ENCODE data around the gene ZNF277.
"Not testable (repeated sequence)": the region's sequence is repeated elsewhere in the genome, so short reads cannot be mapped to it uniquely, and the experiment has no call there.

Gene ZNF277

DNA sequence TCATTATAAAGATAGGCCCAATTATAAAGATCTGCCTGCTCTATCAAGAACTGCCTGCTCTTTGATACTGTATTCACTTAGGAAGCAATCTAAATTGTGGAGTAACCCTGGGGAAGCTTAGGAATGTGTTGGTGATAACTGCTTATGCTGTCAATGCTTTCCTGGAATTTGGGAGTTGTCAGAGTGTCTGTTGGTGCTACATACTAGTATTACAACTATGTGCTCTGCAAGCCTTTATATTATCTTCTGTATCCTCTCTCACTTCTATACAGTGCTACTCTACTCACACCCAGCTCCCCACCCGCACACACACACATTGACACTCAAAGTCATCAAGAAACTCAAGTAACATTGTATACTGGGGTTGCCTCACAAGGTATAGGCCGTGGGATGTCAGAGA, 6.1 kb downstream of the ZNF277 start:
- DNase-seq = no peak

DNA sequence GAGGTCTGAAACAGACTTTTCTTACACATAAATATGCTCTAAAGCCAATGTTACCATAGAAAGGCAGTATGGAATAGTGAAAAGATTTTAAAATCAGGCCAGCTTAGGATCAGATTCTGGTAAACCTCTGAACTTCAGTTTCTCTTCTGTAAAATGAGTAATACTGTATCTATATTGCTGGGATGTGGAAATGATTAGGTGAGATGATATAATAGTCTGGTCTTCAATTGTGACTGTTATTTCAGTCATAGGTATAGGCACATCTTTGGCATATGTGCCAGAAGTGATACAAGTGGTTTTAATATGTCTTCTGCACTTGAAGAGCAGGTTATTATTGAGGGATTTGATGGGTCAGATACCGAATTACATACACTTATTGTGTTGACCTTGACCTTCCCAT, 7.2 kb downstream of the ZNF277 start:
- no peak for DNase-seq

DNA sequence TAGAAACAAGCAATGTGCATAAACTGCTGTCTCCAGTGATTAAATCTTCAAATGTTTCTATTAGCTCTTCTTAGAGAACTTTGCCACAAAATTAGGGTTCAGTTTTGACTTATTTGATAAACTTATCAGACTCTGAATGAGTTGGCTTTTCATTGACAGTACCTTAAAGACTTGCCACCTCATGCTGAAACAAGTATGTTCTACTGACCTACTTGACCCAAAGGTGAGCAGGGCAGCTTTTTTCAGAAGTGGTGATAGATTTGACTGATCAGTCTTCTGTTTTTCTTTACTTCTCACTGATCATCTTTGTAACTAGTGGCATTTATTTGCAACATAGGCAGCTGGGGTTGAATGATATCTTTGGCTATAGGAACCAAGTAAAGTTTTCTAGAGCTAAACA, 7.8 kb downstream of the ZNF277 start:
- DNase-seq = no peak

DNA sequence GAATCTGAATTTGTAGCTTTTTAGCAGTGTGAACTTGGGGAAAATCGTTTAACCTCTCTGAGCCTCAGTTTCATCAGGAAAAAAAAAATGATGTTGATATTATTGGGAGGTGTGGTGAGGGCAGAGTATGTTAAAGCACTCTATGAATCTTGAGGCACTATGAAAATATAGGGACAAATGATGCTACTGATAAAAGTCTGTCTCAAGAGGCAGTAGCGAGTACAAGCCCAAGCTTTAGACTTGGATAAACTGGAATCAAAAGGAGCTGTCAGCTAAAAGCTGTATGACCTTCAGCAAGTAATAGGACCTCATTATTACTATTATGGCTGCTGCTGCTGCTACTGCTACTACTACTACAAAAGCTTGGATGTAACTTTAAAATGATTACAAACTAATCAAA, 8.4 kb downstream of the ZNF277 start:
- DNase-seq = no peak

DNA sequence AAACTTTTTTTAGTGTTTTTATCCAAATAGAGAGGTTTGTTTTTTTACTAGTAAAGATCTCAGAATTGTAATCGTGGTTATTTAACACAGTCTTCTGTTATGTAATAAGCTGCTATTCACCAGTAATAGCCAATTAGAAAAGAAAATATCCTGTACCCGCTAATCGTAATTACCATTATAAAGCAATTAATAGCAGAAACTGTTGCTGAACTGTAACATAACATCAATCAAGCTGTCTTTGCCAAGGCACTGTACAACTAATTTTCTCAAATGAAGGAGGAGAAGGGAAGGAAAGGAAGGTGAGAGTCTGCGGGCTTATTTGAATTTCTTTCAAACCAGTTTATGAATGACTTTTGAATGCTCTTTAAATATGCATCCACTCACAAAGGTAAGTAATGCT, 9.3 kb downstream of the ZNF277 start:
- DNase-seq = no peak

DNA sequence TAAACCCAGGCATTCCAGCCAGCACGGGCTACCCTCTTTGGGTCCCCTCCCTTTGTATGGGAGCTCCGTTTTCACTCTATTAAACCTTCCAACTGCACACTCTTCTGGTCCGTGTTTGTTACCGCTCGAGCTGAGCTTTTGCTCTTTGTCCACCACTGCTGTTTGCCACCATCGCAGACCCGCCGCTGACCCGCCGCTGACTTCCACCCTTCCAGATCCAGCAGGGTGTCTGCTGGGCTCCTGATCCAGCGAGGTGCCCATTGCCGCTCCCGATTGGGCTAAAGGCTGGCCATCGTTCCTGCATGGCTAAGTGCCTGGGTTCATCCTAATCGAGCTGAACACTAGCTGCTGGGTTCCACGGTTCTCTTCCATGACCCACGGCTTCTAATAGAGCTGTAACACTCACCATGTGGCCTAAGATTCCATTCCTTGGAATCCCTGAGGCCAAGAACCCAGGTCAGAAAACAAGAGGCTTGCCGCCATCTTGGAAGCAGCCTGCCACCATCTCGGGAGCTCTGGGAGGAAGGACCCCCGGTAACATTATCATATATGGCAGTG, 14.5 kb downstream of the ZNF277 start:
- DNase-seq = no peak

DNA sequence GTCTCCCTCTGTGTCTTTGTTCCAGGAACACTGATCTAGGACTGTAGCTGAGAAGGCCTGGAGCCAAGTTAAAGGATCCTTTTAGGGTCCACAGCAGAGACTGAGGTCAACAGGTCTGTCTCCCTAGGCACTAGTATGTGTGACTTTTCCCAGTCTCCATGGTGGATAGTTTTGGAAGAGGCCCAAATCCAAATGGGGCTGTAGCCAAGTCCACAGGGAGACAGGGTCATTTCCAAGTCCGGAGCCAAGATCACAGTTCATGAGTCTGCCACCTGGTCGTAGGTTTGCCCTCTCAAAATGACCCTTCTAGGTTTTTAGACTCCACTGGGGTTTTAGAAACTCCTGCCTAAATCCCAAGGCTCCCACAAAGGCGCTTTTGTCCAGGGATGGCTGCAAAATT, 16.8 kb downstream of the ZNF277 start:
- DNase-seq = no peak

DNA sequence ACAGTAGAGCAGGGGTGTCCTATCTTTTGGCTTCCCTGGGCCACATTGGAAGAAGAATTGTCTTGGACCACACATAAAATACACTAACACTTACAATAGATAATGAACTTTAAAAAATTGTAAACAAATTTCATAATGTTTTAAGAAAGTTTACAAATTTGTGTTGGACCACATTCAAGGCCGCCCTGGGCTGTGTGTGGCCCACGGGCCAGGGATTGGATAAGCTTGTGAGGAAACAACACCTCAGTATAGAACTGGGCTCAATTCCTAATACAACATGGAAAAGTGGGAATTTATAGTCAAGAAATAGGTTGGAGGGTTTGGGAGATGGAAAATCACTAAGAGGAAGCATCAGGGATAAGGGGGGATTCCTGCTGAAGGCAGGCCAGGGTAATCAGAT, 17.7 kb downstream of the ZNF277 start:
- no peak for DNase-seq

DNA sequence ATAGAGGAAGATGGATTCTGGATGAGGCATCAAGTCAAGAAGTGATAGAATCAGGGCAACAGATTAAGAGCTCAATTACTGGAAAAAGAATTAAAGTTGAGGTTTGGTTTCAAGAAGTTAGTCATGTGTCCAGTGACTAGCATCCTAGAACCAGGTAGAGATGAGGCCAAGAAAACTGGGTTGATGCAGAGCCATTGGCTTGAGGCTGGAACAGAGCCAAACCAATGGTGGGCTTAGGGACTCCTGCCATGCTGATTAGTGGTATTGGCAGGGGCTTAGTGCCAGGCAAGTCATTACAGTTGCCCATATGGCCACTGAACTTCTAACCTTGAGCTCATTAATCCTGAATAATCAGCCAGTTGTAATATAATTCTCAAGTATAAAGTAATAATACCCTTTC, 18.5 kb downstream of the ZNF277 start:
- no peak for DNase-seq

DNA sequence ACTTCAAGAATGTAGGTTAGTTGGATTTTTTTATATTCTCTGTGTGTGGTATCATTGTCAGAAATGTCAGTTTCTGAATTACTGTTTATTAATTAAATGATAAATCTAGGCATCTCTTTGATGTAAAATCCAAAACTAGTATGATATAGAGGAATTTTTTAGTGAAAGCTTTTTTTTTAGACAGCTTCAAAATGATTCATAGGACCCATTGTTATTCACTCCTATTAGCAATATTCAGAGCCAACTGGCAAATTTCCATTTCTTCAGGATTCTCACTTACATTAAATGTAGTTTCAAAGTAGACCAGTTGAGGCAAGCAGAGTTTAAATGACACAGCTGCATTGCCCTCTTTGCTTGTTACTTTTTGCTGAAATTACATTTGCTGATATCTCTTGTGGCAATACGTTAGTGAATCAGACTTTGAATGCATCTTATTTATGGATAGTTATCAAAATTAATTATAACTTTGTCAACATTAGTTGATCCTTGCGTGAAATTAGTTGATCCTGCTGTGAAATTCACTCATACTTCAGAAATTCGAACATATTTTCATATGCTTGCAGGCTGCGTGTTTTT, 20.3 kb downstream of the ZNF277 start:
- no peak for DNase-seq

DNA sequence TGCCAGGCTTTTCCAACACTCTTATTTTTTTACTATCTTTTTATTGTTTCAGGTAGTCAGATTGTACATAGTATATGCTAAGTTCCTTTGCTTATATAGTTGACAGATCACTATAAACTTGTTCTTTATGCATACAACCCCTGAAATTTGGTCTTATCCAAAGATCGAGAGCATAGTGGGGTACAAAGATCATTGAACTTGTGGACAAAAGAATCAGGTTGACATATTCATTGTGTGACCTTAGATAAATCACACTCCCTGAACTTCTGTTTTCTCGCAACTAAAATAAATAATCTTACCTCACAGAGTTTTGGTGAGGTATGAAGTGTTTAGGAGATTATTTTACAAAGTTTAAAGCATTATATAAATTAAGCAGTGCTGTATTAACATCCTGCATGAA, 22.1 kb downstream of the ZNF277 start:
- DNase-seq = no peak

DNA sequence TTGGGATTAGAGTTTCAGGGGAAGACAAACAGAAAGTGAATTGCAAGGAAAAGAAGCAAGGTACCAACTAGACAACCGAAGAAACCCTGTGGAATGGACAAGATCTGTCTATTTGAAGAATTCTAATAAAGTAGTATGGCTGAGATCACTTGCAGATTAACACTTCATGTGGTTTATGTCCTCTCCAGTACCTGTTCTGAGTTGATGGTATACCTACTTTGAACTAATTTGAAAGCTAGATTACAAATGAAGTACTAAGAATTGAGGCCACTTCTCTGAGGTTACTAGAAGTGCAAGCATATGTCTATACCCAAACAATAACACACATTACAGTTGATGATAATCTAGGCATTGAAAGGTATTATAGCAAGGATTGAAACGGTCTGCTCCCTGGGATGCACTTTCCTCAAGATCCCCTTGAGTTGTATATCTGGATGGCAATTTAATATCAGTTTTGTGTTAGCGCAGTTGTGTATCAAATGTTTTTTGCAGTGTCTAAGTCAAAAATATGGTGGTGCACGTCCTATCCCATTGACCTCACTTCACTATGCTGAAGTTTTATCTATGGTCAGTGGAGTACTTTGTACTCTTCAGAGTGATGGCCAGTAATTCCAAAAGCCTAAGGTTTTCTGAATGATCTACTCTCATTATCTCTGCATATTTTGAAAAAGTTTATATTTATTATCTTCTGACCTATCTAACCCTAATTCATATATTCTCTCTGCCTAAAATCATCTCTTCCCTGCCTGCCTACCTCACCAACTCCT, 25.9 kb downstream of the ZNF277 start:
- no peak for DNase-seq

DNA sequence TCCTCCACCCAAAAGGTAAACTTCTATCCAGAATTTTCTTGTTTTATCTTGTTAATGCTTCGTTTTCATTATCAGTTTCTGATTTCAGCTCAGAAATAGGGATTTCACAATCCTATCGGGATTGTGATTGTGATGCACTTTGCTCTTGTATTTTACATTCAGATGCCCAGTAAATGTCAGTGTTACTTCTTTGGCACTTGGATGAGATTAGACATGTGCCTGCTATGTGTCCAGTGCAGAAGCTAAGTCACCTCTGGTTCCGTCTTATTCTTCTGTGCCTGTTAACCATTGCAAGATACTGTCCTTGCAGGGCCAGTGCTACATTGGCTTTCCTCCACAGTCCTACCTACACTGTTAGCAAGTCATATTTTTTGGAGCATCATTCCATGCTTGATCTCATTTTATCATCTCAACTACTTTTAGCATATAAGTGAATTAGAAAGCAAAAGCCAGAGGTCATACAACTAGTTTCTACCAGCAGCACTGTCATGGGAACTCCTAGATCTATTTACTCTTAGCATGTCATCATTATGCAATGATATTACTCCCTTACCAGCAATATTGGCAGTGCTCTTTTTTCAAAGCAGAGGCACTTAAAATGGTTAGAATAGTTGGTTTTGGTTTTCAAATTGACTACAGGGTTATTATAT, 26.7 kb downstream of the ZNF277 start:
- no peak for DNase-seq

DNA sequence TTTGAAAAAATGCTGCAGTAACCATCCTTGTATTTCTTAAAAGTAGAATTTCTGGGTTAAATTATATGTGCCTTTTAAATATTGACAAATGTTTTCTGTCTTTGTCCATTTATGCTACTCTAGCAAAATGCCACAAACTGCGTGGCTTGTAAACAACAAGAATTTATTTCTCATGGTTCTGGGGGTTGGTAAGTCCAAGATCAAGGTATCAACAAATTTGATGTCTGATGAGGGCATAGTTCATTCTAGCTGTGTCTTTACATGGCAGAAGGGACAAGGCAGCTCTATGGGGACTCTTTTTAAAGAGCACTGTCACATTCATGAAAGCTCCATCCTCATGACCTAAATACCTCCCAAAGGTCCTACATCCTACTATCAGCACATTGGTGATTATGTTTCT, 27.7 kb downstream of the ZNF277 start:
- DNase-seq = no peak

DNA sequence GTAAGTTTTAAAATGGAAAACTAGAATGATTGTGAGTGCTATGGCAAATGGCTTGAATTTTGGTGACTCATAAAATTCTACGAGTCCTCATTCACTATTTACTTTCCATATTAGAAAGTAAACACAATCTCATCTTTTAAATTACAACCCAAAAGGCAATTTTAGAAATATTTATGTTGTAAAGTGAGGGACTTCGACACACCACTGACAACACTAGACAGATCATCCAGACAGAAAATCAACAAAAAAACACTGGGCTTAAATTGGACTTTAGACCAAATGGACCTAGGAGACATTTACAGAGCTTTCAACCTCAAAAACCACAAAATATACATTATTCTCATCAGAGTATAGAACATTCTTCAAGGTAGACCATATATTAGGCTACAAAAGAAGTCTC, 30.1 kb downstream of the ZNF277 start:
- DNase-seq = no peak

DNA sequence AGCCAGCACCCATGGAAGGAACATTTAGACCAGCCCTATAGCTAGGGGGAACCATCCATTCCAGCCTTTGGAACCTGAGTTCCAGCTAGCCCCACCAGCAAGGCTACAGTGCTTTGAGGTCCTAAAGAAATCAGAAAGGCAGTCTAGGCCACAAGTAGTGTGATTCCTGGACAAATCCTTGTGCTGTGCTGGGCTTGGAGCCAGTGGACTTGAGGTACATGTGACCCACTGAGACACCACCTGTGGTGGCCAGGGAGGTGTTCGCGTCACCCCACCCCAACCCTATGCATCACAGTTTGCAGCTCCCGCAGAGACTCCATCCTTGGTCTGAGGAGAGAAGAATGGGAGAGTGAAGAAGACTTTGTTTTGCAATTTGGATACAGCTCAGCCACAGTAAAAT, 31.8 kb downstream of the ZNF277 start:
- DNase-seq = no peak

DNA sequence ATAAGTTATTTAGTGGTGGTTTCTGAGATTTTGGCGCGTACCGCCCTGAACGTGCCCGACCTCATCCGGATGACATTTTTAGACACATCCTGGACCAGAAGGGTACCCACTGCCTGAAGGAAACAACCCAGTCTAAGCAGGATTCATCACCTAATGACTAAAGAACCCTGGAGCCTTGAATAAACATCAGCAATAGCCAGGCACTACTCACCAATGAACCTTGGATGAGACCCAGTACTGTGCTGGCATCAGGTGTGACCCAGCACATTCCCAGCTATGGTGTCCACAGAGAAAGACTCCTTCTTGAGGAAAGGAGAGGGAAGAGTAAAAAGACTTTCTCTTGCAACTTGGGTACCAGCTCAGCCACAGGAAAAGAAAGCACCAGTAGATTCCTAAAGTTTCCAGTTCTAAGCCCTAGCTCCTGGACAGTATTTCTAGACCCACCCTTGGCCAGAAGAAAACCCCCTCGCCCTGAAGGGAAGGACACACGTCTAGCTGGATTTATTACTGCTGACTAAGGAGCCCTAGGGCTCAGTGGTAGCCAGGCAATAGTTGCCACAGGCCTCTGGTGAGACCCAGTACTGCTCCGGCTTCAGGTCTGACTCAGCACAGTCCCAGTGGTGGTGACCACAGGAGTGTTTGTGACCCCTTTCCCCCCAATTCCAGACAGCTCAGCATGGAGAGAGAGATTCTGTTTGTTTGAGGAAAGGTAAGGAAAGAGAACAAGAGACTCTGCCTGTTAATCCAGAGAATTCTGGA, 32.5 kb downstream of the ZNF277 start:
- no peak for DNase-seq

DNA sequence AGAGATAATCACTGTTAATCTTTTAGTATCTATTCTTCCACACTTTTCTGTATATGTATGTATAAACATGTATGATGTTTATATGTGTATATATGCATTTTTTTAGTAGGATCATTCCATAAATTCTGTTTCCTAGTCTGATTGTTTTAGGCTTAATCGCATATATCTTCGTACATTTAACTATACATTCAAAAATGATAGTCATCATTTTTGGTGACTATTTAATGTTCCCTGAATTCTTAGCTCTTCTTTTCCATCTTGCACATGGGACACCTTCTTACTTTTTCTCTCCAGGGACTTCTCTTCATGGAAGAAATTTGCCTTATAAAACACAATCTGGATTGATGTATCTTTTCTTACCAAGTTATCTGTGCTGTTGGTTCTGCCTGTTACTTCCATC, 42.1 kb downstream of the ZNF277 start:
- no peak for DNase-seq

DNA sequence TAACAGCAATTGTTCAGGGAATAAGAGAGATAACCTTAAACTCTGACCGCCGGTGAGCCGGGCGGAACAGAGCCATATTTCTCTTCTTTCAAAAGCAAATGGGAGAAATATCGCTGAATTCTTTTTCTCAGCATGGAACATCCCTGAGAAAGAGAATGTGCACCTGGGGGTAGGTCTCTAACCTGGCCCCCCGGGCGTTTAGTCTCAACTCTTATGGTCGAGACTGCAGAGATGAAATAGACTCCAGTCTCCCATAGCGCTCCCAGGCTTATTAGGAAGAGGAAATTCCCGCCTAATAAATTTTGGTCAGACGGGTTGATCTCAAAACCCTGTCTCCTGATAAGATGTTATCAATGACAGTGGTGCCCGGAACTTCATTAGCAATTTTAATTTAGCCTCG, 43.5 kb downstream of the ZNF277 start:
- DNase-seq = not testable (repeated sequence)

DNA sequence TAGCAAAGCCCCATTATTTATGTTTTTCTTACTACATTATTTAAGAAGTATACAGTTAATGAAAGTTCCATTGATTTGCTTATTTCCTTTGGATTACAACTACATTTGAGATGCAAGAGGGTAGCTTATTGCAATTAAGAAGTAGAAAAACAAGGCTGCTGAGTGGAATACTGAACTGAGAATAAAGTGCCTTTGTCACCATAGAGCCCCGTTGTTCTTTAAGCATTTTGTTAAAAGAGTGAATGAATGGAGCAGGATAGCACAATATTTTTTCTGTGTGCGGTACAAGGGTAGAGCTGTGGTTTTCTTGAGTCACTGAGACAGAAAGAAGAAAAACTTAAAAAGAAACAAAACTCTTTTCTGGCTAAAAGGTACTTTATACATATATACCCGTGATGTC, 45.6 kb downstream of the ZNF277 start:
- no peak for DNase-seq

DNA sequence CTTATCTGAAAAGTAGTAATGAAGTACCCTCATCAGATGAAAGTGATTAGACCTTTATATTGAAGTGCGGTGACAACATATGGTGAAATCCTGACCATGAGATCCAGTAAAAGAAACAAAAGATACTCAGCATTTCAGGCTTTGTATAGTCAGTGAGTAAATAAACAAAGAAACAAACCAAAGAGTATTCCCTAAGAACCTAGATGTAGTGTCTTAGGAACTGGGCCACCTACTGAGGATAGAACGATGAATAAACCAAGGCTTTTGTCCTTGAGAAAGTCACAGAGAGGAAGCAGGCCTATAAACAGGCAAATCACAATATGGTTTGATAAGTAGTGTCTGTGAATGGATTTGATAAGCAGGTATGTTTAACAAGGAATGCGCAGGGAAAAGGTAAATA, 46.2 kb downstream of the ZNF277 start:
- DNase-seq = no peak

DNA sequence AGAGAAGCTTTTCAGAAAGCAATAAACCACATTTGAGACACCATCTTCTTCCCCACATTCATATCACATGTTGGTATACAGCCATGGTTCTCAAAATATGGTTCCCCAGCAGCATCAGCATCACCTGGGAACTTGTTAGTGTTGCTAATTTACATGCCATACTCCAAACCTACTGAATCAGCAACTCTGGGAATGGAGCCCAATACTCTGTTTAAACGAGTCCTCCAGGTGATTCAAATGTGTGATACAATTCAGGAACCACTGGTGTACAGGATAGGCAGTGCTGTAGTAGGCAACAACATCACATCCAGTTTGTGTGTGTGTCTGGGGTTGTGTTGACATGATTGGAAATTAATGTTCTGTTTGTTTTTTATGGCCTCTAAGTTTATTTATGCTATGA, 47.7 kb downstream of the ZNF277 start:
- DNase-seq = no peak

DNA sequence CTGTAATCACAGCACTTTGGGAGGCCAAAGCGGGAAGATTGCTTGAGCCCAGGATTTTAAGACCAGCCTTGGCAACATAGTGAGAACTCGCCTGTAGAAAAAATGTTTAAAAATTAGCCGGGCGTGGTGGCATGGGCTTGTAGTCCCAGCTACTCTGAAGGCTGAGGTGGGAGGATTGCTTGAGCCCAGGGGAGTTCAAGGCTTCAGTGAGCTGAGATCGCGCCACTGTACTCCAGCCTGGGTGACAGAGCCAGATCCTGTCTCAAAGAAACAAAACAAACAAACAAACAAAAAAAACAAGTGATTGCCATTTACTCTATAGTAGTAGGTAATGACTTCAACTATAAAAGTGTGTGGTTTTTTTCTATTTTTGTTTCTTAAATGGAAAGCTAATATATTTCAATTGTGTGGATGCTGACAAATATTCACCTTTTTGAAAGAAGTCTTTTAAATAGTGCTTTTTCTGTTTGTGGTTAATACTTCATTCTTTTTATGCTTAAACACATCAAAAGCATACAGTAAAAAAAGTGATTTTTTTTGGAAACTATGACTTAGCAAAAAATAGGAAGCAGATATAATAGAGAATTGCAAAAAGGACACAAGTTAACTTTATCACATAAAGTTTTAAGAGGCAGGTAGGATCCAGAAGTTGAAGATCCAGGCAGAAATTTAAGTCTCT, 48.4 kb downstream of the ZNF277 start:
- no peak for DNase-seq
